Testis (tissue), 3 donors: ENCODE results near the gene C10orf105. TPM values are rescaled to one million over a fixed set of nuclear protein-coding genes. Genes with fewer than 3 reads are reported as not detected.

ENCODE experiments used
- DNase-seq: peaks from one replicate; pipeline ENCODE4 v3.0.0-alpha.2; 2019
- H3K27ac ChIP-seq, 2 donors: fragments of 200-600 bp; sonication (generic); one replicate each; pipeline ENCODE4 v1.5.1; 2019
- H3K27me3 ChIP-seq: fragments of 200-600 bp; sonication (generic); one replicate; pipeline ENCODE4 v1.5.1; 2019
- H3K36me3 ChIP-seq: fragments of 200-600 bp; sonication (generic); one replicate; pipeline ENCODE4 v1.5.1; 2017; ENCODE audit warnings: low read depth; ENCODE audit errors: missing control alignments
- H3K4me1 ChIP-seq: fragments of 200-600 bp; sonication (generic); one replicate; pipeline ENCODE4 v1.5.1; 2019
- H3K4me3 ChIP-seq, 2 donors: fragments of 200-600 bp; sonication (generic); one replicate each; pipeline ENCODE4 v1.5.1; 2017 to 2019
- H3K9me3 ChIP-seq: fragments of 200-600 bp; sonication (generic); one replicate; pipeline ENCODE4 v1.5.1; 2017
- POLR2A ChIP-seq: fragments of 450-650 bp; IDR thresholded peaks from one replicate; pipeline ENCODE4 v1.6.1; 2017; ENCODE audit warnings: antibody characterized with exemption, mild to moderate bottlenecking, moderate library complexity
- WGBS, 2 donors: methylation state at CpG; one replicate each; pipeline ENCODE4 v1.1.5; 2018; 5-methylcytosine and 5-hydroxymethylcytosine counted together
- intact Hi-C: fragments of 100-400 bp; cut with DNase I; formaldehyde crosslinking; loops from one replicate; pipeline ENCODE4 v1.15.1; 2023; ENCODE audit warnings: low total_unique reads
- polyA plus RNA-seq: library from polyadenylated mRNA; stranded (reverse); fragments of 350-450 nt; fragmentation: Illumina TruSeq; extraction: RNeasy Lipid Tissue Mini Kit (QIAGEN cat#74804); gene quantifications from one replicate; pipeline ENCODE4 v1.2.3, GENCODE V29; 2014; ENCODE audit warnings: low read depth, low replicate concordance; ENCODE audit not compliant: insufficient read depth
- total RNA-seq, 2 donors: library from RNA; depleted of rRNA; stranded (reverse); fragments of >200 nt; gene quantifications; one replicate each; pipeline ENCODE4 v1.2.3, GENCODE V29; 2016
- TF ChIP-seq, protein P1 (sequence below), 3 experiments: fragments of 450-650 bp in 2 of 3; fragments of 200-600 bp in 1 of 3; sonication (generic) in 1 of 3; IDR thresholded peaks; one replicate each; pipeline ENCODE4 v1.5.1; 2016 to 2019; ENCODE audit warnings: antibody characterized with exemption in 3 of 3, mild to moderate bottlenecking in 2 of 3, moderate library complexity in 1 of 3

Gene C10orf105
- total and polyA plus RNA-seq, 3 donors from 2014 or later: 0.47 to 1.7 (median 0.87) TPM

DNA sequence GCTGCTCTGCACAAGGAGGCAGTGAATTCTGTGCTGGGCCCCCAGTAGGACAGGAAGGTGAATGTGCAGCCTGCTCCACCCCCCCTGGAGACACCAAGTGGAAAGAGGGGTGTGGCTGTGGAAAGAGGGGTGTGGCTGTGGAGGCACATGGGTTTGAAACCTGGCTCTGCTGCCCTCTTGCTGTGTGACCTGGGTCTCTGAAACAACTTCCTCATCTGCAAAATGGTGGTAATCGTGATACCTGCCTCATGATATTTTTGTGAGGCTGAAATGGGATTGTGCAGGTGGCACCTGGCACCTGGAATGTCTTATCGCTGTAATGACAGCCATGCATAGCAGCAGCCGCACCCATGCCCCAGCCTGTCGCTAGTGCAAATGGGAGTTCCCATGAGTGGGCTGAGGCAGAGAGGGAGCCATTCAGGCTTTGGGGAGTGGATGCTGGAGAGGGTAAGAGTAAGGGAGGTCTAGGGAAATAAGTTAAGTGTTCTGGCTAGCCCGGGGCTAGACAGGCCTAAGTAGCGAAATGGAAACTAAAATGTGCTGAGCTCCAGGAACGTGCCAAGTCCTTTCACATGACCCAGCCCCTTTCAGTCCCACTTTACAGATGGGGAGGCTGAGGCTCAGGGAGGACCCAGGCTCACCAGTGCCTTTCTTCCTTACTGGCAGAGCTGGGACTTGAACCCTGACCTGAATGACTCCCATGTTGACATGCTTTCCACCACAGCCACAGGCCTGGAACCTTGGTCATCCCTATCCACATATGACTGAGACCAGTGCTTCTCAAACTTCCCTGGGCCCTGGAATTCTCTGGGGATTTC is 35.0 kb downstream of the C10orf105 start:
- Histone ChIP-seq H3K4me1 (no peaks in the 10 kb centered on the region), H3K4me3 (no peak overlapping the region), H3K36me3 (no peaks in the 10 kb centered on the region), H3K9me3 (no peaks in the 10 kb centered on the region), H3K27ac (no peak overlapping the region), H3K27me3 (no peaks in the 10 kb centered on the region)
- no peak for DNase-seq
- intact Hi-C loops: no loop called here
- TF ChIP-seq, protein P1, sequence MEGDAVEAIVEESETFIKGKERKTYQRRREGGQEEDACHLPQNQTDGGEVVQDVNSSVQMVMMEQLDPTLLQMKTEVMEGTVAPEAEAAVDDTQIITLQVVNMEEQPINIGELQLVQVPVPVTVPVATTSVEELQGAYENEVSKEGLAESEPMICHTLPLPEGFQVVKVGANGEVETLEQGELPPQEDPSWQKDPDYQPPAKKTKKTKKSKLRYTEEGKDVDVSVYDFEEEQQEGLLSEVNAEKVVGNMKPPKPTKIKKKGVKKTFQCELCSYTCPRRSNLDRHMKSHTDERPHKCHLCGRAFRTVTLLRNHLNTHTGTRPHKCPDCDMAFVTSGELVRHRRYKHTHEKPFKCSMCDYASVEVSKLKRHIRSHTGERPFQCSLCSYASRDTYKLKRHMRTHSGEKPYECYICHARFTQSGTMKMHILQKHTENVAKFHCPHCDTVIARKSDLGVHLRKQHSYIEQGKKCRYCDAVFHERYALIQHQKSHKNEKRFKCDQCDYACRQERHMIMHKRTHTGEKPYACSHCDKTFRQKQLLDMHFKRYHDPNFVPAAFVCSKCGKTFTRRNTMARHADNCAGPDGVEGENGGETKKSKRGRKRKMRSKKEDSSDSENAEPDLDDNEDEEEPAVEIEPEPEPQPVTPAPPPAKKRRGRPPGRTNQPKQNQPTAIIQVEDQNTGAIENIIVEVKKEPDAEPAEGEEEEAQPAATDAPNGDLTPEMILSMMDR (IDR thresholded peaks at IDR 0.05): no peak
- TF ChIP-seq POLR2A: no peak
- 92 to 96% methylated on average over 7 of the region's 7 CpGs for WGBS, 2 donors

- no peak overlapping the region for H3K4me3 ChIP-seq
- TF ChIP-seq, protein P1 (IDR thresholded peaks at IDR 0.05): no peak
- no peak for TF ChIP-seq POLR2A
- H3K4me1 ChIP-seq: no peaks in the 10 kb centered on the region
- intact Hi-C loops: no loop called here
- DNase-seq: no peak
- no peaks in the 10 kb centered on the region for H3K36me3 ChIP-seq
- no peaks in the 10 kb centered on the region for H3K9me3 ChIP-seq
- no peaks in the 10 kb centered on the region for H3K27me3 ChIP-seq
- 81 to 91% methylated on average over 7 of the region's 7 CpGs for WGBS, 2 donors
- no peak overlapping the region for H3K27ac ChIP-seq
Measured at GRCh38 chr10:71683301-71683700, 36.3 kb downstream of the C10orf105 start.

DNA sequence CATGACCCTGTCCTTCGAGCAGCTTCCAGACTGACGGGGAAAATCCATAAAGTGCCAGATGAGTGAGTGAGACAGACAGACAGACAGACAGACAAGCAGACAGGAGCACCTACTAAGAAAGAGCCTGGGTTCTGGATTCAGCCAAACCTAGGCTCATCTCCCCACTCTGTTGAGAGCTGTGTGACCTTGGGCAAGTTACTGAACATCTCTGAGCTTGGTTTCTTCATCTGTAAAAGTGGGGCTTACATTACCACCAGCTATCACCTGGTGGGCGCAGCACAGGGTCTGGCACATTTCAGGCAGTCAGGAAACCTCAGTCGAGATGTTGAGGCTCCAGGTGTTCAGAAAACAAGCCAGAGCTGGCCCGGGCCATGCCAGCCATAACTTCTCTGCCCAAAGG is 37.6 kb downstream of the C10orf105 start:
- Histone ChIP-seq H3K4me3 (no peak overlapping the region), H3K27ac (no peak overlapping the region), H3K27me3 (no peaks in the 10 kb centered on the region), H3K36me3 (no peaks in the 10 kb centered on the region), H3K4me1 (no peaks in the 10 kb centered on the region), H3K9me3 (no peaks in the 10 kb centered on the region)
- no peak for DNase-seq
- intact Hi-C loops: no loop called here
- 93 to 100% methylated on average over 3 to 5 of the region's 5 CpGs for WGBS, 2 donors
- no peak for TF ChIP-seq POLR2A
- TF ChIP-seq, protein P1 (IDR thresholded peaks at IDR 0.05): no peak

DNA sequence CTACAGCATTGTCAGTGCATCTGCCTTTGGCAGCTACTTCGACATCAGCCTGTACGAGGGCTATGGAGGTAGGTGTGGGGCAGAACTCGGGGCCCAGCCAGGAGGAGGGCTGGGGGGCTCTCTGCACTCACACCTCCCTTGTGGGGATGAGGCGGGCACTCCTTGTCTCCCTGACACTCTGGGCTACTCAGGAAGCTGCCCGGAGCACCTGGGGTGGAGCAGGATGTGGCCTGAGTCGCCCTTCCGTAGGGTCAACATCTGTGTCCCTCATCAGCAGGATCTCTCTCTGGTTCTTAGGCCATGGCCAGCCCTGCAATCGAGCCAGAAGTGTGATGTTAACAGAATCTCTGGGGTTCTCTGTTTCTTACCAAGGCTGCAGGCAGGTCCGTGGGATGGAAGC is 40.2 kb downstream of the C10orf105 start:
- no peaks in the 10 kb centered on the region for H3K36me3 ChIP-seq
- intact Hi-C loops: no loop called here
- DNase-seq: no peak
- H3K27ac ChIP-seq: no peak overlapping the region
- no peaks in the 10 kb centered on the region for H3K27me3 ChIP-seq
- 84 to 93% methylated on average over 2 to 9 of the region's 9 CpGs for WGBS, 2 donors
- H3K4me3 ChIP-seq: no peak overlapping the region
- no peaks in the 10 kb centered on the region for H3K4me1 ChIP-seq
- TF ChIP-seq, protein P1 (IDR thresholded peaks at IDR 0.05): no peak
- no peak for TF ChIP-seq POLR2A
- H3K9me3 ChIP-seq: no peaks in the 10 kb centered on the region
